EH (cell line): Measurements from ENCODE around the gene APLN.

Source experiments
- DNase-seq: peaks from one replicate; pipeline ENCODE4 v3.0.0-alpha.2; 2015; ENCODE audit warnings: low read depth

APLN gene

GRCh38 chrX:129659861-129660260, 5.1 kb upstream of the APLN start:
- no peak for DNase-seq

GRCh38 chrX:129659141-129659540, 4.4 kb upstream of the APLN start:
- no peak for DNase-seq

GRCh38 chrX:129658429-129658828, 3.7 kb upstream of the APLN start:
- DNase-seq = no peak

- DNase-seq = peak; percentile 23
Observed at GRCh38 chrX:129655547-129656249, 942 bp upstream of the APLN start.

- DNase-seq = peak; percentile 24
Observed at GRCh38 chrX:129653971-129654651, 645 bp downstream of the APLN start.

- no peak for DNase-seq
Observed at GRCh38 chrX:129653181-129653970, 1.4 kb downstream of the APLN start.

GRCh38 chrX:129652565-129653169, 2.1 kb downstream of the APLN start:
- no peak for DNase-seq

GRCh38 chrX:129651756-129652564, 2.8 kb downstream of the APLN start:
- DNase-seq = no peak

GRCh38 chrX:129650821-129651510, 3.8 kb downstream of the APLN start:
- no peak for DNase-seq

- no peak for DNase-seq
Observed at GRCh38 chrX:129650183-129650689, 4.5 kb downstream of the APLN start.

GRCh38 chrX:129649268-129650182, 5.2 kb downstream of the APLN start:
- no peak for DNase-seq

GRCh38 chrX:129648514-129649267, 6.1 kb downstream of the APLN start:
- DNase-seq = no peak

- no peak for DNase-seq
Observed at GRCh38 chrX:129647418-129648410, 7.0 kb downstream of the APLN start.

GRCh38 chrX:129646566-129647417, 8.0 kb downstream of the APLN start:
- DNase-seq = no peak

- DNase-seq = no peak
Observed at GRCh38 chrX:129642641-129643040, 12.1 kb downstream of the APLN start.

GRCh38 chrX:129641941-129642340, 12.8 kb downstream of the APLN start:
- peak; percentile 35 for DNase-seq

GRCh38 chrX:129641469-129641868, 13.3 kb downstream of the APLN start:
- DNase-seq = no peak
